Measurements from ENCODE around the gene CCDC183.
"Not testable (repeated sequence)": the region's sequence is repeated elsewhere in the genome, so short reads cannot be mapped to it uniquely, and the experiment has no call there.

CCDC183 gene

GRCh38 chr9:136825295-136826187 lies 29.4 kb downstream of the CCDC183 start:
- no peak for DNase-seq (ENCODE audit: low read depth)

GRCh38 chr9:136826188-136826541 lies 30.0 kb downstream of the CCDC183 start:
- no peak for DNase-seq (ENCODE audit: low read depth)

- no peak for DNase-seq (ENCODE audit: low read depth)
These were observed 30.8 kb downstream of the CCDC183 start for GRCh38 chr9:136826703-136827582.

DNA sequence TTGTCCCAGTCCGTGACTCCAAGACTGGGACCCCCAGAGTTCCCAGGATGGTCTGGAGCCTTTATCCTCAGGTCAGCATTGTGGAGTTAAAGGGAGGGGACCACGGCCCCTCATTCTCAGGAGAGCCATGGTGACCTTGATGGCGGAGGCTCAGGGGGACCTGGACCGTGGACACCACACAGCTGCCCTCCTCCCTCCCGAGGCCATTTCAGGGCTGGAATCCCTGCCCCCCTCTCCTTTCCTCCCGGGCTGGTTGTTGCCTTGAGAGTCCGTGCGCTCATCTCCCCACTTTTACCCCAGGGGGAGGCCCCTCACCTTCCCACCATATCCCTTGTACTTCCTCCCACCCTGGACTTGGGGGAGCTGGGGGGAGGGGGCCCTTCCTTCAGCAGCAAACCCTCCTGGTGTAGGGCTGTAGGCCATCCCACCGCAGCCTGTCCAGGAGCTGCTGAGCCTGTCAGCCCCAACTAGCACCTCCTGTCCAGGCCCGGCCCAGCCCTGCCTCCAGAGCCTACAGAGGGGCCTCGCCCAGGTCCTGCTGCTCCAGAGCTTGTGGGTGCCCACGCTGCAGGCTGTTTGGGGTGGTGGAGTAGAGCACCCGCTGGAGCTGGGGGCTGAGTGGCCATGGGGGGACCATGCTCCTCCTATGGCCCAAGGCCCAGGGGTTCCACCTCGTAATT lies 31.8 kb downstream of the CCDC183 start:
- no peak for DNase-seq (ENCODE audit: low read depth)

DNA sequence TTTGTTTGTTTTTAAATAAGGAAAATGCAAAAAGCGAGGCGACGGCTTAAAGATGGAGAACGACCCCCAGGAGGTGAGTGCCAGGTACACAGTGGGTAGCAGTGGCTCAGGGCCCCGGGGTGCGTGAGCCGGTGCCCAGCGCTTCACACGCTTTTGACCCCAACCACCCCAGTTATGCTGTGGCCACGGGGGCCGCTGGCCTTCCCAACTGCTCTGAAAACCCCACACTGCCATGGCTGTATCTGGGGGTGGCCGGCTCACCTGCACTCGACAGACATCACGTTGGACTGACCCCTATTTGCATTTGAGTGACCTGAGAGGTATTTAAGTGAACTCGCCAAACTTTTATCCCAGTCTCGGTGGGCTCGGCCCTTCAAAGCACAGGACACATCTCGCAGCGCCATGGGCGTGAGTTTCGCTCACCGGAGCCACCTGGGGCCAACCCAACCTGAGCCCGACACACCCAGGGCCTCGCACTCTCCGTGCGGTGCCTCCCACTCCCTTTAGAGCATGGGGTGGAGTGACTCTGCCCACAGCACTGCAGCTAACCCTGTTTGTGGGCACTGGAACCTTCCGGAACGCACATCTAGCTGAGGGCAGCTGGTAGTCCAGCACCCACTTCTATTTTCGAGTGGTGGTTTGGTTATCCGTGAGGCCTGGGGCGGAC lies 32.5 kb downstream of the CCDC183 start:
- DNase-seq (ENCODE audit: low read depth) = no peak

GRCh38 chr9:136829412-136829811 lies 33.3 kb downstream of the CCDC183 start:
- DNase-seq (ENCODE audit: low read depth) = no peak

GRCh38 chr9:136829981-136830885 lies 34.1 kb downstream of the CCDC183 start:
- DNase-seq (ENCODE audit: low read depth) = no peak

DNA sequence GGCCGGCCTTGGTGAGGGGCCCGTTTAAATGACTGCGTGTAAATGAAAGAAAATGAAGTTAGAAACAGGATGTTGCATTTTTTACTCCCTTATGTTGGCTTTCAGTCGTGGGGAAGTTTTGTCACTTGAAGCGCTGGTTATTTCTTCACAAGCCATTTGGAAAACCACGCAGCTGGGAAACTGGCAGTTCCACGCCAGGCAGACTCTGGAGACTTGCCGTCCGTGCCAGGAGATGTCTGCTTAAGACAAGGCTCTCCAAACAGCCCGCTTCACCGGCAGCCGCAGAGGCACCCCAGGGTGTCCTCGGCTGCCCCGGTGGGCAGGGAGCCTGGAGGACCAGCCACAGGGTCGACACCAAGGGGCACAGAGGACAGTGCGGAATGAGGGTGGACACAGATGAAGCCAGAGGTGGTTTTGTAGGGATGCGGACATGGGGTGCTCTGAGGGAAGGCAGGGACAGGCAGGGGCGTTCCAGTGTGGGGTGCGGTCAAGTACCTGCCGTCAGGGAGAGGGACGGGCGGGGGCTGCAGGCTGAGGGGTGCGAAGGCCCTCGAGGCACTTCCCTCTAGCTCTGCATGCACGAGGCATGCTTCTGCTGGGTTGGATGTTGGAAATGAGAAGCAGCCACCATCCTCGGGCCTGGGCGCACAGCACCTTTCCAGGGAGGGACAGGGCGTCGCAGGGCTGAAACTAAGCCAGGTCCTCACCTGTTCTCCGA lies 35.0 kb downstream of the CCDC183 start:
- no peak for DNase-seq (ENCODE audit: low read depth)

GRCh38 chr9:136831720-136832104 lies 35.6 kb downstream of the CCDC183 start:
- no peak for DNase-seq (ENCODE audit: low read depth)

- DNase-seq (ENCODE audit: low read depth) = no peak
These were observed 36.4 kb downstream of the CCDC183 start for GRCh38 chr9:136832581-136832980.

GRCh38 chr9:136833381-136834048 lies 37.4 kb downstream of the CCDC183 start:
- not testable (repeated sequence) for DNase-seq (ENCODE audit: low read depth)

GRCh38 chr9:136835162-136835931 lies 39.2 kb downstream of the CCDC183 start:
- DNase-seq (ENCODE audit: low read depth) = no peak

- DNase-seq (ENCODE audit: low read depth) = no peak
These were observed 40.1 kb downstream of the CCDC183 start for GRCh38 chr9:136835932-136836904.

DNA sequence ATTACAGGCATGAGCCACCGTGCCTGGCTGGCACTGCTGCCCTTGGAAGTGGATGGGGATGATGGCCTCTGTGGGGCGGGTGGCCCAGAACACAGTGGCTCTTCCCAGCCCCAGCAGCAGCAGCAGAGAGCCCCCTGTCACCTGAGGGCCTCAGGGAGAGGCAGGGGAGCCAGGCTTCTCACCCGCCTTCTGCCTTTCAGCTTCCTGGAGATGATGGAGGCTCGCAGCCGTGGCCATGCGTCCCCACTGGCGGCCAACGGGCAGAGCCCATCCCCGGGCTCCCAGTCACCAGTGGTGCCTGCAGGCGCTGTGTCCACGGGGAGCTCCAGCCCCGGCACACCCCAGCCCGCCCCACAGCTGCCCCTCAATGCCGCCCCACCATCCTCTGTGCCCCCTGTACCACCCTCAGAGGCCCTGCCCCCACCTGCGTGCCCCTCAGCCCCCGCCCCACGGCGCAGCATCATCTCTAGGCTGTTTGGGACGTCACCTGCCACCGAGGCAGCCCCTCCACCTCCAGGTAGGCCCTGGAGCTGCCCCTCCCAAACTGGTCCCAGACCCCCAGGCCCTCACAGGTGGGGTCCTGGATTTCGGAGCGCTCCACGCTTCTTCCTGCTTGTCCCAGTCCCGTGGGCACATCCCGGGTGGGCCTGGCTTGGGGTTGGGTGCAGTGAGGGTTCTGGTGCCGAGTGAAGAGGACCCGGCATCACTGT lies 41.2 kb downstream of the CCDC183 start:
- DNase-seq (ENCODE audit: low read depth) = no peak

DNA sequence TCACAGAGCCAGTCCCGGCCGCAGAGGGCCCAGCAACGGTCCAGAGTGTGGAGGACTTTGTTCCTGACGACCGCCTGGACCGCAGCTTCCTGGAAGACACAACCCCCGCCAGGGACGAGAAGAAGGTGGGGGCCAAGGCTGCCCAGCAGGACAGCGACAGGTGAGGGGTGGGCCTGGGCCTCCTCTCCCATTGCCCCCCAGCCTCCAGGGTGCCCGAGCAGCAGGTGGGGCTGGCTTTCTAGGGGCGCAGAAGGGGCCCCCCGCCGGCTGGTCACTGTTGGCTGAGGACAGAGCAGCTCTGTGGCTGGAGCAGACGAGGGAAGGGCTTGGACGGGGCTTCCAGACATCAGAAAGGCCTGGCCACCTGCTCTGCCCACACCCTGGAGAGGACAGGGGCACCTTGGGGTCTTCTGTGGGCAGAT lies 41.7 kb downstream of the CCDC183 start:
- not testable (repeated sequence) for DNase-seq (ENCODE audit: low read depth)

GRCh38 chr9:136838314-136839228 lies 42.4 kb downstream of the CCDC183 start:
- no peak for DNase-seq (ENCODE audit: low read depth)
